ENCODE data around the gene TMEM108.

The TMEM108 gene

DNA sequence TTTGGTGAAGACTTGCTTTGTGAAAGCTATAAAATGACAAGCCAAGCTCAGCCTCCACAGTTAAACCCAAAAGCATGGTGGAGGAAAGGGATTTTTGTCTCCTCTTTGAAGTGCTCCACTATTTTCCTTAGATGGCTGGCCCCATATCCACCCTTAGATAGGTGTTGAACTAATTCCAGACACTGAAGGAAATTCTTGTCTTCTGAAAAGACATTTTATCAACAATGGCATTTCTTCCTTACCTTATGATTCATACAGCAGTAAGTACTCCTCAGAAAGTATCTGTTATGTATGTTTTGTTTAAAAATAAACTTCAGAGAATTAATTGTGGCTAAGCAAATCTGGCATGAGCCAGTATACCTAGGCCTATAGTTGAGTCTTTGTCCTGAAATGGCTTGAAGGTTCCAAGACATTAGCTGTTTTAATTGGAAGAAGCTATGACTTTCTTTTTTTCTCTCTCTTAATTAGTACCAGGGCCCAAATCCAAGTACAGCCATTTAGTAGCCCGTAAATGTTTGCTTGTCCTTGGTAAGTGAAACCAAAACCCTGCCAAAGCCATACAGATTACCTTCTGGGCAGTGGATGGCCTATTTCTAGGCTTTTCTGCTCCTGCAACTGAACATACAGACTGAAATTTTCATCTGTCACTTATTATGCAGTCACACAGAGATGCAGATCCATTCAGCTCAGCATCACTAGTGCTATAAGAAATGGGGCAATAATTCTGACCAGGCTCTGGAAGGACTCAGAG lies 356.5 kb downstream of the TMEM108 start:
- no peak for FAIRE-seq

DNA sequence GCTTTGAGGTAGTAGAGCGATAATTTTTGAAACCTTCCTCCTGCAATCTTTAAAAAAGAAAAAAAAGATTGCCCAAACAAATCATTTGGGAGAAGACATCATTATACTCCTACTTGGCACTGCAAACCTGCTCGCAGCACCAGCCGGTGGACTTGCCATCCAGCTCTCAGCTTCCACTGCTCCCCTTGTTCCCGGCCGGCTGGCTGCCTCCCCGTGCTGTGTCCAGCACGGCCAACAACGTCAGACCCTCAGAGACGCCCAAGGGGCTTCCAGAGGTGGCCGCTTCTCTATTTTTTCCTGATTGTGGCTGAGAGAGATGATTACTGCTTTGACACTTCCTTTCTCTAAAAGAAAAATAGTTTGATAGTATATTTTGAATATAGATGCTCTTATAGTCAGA lies 358.7 kb downstream of the TMEM108 start:
- FAIRE-seq: no peak

DNA sequence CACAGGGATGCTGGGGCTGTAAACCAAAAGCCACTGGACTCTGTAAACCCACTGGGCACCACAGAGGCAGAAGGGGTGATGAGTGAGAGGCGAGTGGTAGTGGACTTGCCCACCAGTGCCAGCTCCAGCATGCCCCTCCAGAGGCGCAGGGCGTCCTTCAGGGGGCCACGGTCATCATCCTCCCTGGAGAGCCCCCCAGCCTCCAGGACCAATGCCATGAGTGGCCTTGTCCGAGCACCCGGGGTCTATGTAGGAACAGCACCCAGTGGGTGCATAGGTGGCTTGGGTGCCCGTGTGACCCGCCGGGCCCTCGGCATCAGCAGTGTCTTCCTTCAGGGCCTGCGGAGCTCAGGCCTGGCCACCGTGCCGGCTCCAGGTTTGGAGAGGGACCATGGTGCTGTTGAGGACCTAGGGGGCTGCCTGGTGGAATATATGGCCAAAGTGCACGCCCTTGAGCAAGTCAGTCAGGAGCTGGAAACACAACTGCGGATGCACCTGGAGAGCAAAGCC lies 361.9 kb downstream of the TMEM108 start, which contains the start of gene BFSP2:
TSS of gene BFSP2 (plus strand) at position 51 of the 510 bp plus-strand sequence. CDS start at position 79, 28 bp downstream.
- FAIRE-seq: no peak

DNA sequence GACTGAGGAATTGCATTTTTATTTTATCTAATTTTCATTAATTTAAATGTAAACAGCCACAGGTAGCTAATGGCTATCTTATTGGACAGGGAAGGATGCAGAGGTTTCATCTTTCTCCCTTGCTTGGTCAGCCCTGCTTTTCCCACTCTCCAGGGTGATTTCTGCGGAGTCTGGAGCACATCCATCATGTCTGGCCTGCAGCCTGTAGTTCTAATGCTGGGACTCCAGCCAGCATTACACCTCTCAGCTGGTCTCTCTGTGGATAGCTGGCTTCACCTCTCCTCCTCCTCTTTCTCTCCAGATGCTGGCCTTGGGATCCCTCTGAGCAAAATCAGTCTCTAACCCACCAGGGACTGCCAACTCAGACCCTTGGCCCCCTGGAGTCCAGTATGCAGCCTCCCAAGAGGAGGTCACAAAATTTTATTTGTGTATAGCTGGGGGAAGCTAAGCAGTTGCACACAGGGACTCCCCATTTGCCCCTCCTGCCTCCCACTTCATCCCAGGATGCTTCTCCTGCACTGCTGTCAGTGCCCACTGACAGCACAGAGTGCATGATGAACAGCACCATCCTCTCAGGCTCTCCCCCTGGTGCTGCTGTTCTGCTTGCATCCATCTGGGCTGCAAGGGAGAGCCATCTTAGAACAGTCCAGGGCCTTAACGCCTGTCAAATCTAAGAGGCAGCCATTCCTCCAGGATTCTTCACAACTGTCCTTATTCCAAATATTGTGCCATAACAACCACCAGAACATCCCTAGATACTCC lies 363.4 kb downstream of the TMEM108 start:
- no peak for FAIRE-seq

- no peak for FAIRE-seq
Measured at GRCh38 chr3:133404920-133405319, 366.7 kb downstream of the TMEM108 start.

DNA sequence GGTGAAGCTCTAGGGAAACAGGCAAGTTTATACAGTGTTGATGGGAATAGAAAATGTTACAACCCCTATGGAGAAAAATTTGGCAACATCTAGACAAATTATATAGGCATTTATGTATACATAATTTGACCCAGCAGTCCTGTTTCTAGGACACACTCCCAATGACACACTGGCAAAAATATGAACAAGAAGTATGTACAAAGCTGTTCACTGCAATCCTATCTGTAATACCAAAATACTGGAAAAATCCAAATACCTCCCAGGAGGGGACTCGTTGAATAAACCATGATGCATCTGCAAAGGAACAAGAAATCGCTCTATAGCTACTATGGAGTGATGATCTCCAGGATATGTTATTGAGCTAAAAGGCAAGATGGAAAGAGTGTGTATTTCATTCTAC lies 370.2 kb downstream of the TMEM108 start:
- no peak for FAIRE-seq

- FAIRE-seq: no peak
Measured at GRCh38 chr3:133408961-133409360, 370.8 kb downstream of the TMEM108 start.

DNA sequence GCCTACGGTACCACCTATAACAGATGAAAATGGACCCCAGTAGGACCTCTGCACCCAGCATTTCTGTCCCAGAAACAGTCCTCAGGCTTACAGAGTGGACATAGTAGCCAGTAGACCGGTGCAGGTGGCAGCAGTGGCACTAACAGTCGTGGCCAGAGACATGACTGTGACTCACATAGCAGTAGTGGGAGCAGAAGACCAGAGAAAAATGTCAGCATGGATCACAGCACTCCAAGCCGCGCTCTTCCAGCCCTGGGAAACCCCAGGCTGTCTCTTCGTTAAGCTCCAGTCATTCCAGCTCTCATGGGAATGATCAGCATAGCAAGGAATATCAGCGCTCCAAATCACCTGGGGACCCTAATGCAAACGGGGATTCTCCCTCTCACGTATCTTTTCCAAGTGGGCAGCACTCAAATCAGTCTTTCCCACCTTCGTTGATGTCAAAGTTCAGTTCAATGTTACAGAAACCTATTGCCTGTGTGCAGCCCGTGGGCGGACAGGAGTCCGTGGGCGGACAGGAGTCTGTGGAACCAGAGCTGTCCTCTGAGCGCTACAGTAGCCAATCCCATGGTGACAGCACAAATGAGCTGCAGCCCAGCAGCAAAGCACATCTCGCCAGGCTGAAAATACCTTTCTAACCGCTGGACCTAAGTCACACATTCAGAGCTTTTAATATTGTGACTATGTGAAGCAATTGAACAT lies 372.2 kb downstream of the TMEM108 start:
- FAIRE-seq: no peak

DNA sequence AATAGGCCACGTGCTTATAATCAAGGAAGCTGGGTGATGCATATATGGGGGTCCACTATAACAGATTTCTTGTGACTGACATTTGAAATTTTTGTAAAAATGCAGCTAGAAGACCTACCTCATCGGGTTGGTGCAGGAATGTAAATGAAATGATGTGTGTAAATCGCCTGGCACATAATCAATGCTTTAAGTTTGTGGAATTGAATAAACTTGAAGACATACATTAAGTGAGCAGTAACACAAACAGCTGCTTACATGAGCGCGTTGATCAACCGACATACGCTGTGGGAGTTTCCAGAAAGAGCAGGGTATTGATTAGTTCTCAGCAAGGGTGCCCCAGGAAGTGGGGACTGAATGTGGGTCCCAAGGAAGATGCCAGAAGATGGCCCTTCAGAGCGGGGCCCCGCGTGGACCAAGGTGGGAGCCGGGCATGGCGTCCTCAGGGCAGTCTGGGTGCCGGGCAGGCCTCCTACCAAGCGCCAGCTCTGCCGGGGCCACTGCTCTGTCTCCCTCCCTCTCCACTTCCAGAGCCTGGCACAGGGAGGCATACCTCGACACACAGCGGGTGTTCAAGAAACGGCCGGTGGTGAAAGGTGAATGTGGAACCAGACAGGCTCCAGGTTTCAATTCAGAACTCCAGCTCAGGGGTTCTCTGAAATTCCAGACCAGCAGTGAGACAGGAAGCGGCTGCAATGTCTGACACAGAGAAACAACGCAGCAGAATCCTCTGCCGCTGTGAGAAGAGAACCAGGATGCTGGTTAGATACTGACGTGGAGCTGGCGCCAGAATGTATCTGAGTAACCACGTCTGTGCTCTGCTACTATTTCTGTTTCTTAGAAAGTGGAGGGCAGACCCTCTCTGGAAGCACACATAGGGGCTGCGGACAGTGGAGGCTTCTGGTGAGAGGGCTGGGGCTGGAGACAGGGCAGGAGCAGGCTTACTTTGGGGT lies 374.3 kb downstream of the TMEM108 start:
- no peak for FAIRE-seq

GRCh38 chr3:133413161-133414020 lies 375.2 kb downstream of the TMEM108 start:
- no peak for FAIRE-seq

DNA sequence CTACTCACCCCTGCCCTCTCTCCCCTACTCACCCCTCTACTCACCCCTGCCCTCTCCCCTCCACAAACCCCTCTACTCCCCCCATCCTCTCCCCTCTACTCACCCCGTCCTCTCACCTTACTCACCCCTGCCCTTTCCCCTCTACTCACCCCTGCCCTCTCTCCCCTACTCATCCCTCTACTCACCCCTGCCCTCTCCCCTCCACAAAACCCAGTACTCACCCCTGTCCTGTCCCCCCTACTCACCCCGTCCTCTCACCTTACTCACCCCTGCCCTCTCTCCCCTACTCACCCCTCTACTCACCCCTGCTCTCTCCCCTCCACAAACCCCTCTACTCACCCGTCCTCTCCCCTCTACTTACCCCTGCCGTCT lies 375.8 kb downstream of the TMEM108 start:
- FAIRE-seq: no peak

GRCh38 chr3:133418361-133418760 lies 380.2 kb downstream of the TMEM108 start:
- no peak for FAIRE-seq

DNA sequence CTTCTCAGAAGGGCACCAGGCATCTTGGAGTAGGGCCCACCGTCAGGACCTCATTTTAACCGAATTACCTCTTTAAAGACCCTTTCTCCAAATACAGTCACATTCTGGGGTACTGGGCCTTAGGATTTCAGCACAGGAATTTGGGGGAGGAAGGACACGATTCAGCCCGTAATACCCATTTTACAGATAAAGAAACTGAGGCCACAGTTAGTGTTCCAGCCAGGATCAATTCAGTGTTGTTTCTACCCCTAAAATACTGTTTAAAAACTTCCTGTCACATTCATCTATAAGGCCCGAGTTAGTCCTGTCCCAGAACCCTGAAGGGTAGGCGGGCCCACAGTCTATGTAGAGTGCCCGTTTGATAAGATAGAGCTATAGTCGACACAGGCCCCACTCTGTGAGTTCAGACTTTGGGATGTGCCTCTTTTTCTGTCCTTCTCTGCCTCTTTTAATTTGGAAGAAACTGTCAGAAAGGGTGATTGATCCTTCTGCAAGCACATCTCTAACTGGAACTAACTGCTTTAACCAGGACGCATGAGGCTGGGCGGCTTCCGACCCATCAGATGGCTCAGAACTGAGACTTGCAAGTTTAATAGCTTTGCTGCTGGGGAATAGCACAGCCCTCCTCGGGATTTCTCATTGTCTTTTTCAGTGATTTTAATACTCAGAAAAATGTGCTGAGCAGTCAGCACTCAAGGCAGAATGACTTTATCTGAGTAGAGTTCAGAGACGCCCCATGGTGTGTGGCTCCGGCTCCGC lies 381.1 kb downstream of the TMEM108 start:
- FAIRE-seq: no peak

DNA sequence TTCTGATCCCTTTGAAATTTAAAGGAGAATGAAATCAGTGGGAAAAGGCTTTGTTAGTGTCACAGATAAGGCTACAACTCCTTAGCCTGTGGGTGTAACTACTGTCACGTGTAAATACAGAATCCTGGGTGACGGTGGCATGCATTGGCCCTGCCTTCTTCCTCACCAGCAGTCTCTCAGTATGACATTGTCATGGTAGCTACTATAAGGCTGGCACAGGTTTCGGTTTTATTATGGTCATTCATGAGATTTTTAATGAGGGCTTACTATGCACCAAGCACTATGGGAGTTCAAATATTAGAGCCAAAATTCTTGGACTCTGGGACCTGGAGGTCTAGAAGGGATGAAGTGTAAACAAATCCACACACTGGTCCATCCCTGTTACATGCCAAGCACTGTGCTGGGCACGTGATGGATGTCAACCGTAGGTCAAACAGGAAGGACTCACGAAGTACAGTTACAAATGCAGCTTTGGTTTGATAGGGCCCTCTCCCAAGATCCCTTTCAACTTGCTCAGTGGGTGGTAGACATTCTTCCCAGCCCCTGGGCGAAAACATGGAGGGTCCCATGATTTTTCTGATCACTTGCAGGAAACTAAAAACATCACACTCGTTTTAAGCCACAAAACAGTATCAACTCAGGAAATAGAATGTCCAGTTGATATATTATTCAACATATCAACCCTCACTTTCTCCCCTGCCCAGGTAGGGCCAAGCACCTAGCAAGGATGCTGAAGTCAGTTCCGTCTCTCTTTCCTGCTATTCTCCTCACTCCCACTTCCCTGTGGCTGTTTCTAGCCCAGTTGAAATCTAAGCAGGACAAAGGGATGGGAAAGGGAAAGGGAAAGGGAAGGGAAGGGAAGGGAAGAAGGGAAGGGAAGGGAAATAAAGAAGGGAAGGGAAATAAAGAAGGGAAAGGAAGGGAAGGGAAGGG lies 387.0 kb downstream of the TMEM108 start:
- FAIRE-seq: no peak

DNA sequence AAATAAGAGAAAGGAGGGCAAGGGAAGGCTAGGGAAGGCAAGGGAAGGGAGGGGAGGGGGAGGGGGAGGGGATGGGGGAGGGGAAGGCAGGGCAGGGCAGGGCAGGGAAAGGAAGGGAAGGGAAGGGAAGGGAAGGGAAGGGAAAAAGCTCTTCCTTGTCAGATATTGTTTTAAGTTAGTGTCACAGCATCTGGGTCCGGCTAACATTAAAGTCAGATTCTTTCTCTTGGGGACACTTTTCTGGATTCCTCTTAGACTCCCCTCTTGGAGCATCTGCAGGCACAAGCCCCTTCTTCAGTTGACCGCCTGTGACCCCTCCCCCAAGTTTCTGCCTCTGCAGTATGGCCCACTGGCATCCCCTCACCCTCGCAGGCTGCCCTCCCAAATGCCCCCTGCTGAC lies 387.7 kb downstream of the TMEM108 start:
- no peak for FAIRE-seq

- FAIRE-seq: no peak
Measured at GRCh38 chr3:133426721-133427120, 388.5 kb downstream of the TMEM108 start.

- no peak for FAIRE-seq
Measured at GRCh38 chr3:133428552-133428951, 390.4 kb downstream of the TMEM108 start.

DNA sequence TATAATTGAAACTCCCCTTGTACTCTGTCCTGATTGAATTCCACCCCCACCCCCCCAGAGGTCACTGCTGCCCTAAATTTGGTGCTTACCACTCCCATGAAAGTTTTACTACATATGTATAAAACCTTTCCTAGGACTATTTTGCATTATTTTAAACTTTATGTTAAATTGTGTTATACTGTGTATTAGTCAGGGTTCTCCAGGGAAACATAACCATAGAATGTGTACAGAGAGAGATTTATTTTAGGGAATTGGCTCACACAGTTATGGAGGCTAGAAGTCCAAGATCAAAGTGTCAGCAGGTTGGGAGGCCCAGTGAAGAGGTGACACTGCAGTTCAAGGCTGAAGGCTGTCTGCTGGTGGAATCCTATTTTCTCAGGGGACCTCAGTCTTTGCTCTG lies 390.9 kb downstream of the TMEM108 start:
- no peak for FAIRE-seq

DNA sequence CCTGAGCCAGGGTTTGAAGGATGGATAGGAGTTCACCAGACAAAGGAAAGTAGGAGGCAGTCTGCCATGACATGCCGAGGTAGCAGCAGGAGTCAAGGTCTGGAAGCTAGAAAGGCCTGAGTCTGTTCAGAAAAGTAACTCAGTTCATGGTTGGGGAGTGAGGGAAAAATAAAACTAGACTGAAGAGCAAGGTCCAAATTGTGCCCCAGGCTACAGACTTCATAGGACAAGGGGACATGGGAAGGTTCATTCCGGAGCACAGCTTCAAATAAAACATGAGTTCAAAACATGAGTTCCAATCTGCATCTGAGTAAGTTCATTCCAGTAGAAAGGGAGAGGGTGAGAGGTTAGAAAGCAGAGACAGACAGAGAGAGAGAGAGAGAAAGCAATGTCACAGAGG lies 401.4 kb downstream of the TMEM108 start:
- no peak for FAIRE-seq
